Endothelial cell (in vitro differentiated cells): ENCODE measurements around the gene HOXD3. TPM values are rescaled to one million over a fixed set of nuclear protein-coding genes. Genes with fewer than 3 reads are reported as not detected.
A peak's percentile ranks its signal among the peaks of the same experiment; 100 is the strongest.

Source experiments
- DNase-seq: peaks from one replicate; pipeline ENCODE4 v3.0.0; 2021; ENCODE audit warnings: low spot score
- H3K27ac Mint-ChIP-seq: one replicate; pipeline ENCODE4 v1.8.0; 2021; ENCODE audit warnings: mixed read lengths, inconsistent platforms; ENCODE audit not compliant: unreplicated experiment
- H3K27me3 Mint-ChIP-seq: one replicate; pipeline ENCODE4 v1.8.0; 2021; ENCODE audit warnings: mild to moderate bottlenecking, moderate library complexity, mixed read lengths, inconsistent platforms; ENCODE audit not compliant: unreplicated experiment
- H3K36me3 Mint-ChIP-seq: one replicate; pipeline ENCODE4 v1.8.0; 2021; ENCODE audit warnings: mild to moderate bottlenecking, low read depth, mixed read lengths, inconsistent platforms; ENCODE audit not compliant: unreplicated experiment
- H3K4me1 Mint-ChIP-seq: one replicate; pipeline ENCODE4 v1.8.0; 2021; ENCODE audit warnings: mild to moderate bottlenecking, mixed read lengths, inconsistent platforms; ENCODE audit not compliant: unreplicated experiment
- H3K4me3 Mint-ChIP-seq: one replicate; pipeline ENCODE4 v1.8.0; 2021; ENCODE audit warnings: mild to moderate bottlenecking, mixed read lengths, inconsistent platforms; ENCODE audit not compliant: unreplicated experiment
- H3K9me3 Mint-ChIP-seq: one replicate; pipeline ENCODE4 v1.8.0; 2021; ENCODE audit warnings: mixed read lengths, inconsistent platforms; ENCODE audit not compliant: unreplicated experiment
- total RNA-seq: library from RNA; stranded (reverse); fragmentation: NEBNext Ultra II Directional; extraction: Animal tissue kit (Norgen Biotek cat#: 25700); gene quantifications from one replicate; pipeline ENCODE4 v1.2.1, GENCODE V29; 2021; ENCODE audit not compliant: unreplicated experiment
- TF ChIP-seq, protein P1 (sequence below): fragments of 200-600 bp; sonication (generic); IDR thresholded peaks from one replicate; pipeline ENCODE4 v1.5.0; 2021; ENCODE audit warnings: antibody characterized with exemption; ENCODE audit not compliant: unreplicated experiment

Gene HOXD3
- total RNA-seq, 1 donor from 2014 or later, result 4.1 TPM

DNA sequence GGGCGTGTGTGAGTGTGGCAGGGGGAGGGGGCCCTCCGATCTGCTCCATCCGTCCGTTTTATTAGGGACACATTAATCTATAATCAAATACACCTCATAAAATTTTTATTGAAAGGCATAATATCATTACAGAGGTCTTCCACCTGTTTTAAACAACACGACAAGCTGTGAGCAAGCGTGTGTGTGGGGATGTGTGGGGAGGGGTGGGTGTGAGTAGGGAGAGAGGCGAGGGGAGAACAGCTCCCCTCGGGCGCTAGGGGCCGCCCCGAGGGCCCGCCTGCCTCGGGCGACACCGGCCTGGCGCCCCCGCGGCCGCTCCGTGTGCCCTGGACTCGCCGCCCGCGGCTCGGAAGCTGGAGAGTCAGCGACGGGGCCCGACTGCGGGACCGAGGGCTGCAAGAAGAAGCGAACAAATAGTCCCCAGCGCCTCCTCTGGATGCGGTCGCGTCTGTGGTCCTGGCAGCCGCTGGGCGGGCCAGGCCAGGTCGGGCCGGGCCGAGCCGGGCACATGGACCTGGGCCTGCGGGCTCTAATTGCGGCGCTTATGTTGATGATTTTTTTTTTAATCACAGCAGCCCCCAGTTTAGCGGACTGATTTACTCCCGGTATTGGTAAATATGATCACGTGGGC, 34.9 kb upstream of the HOXD3 start:
- Mint-ChIP-seq H3K27ac (no peak overlapping the region), H3K27me3 (peaks cover 51% of the 10 kb centered on the region), H3K9me3 (no peaks in the 10 kb centered on the region), H3K4me1 (peaks cover 17% of the 10 kb centered on the region), H3K4me3 (peak overlapping the region; percentile 80), H3K36me3 (no peaks in the 10 kb centered on the region)
- TF ChIP-seq, protein P1, sequence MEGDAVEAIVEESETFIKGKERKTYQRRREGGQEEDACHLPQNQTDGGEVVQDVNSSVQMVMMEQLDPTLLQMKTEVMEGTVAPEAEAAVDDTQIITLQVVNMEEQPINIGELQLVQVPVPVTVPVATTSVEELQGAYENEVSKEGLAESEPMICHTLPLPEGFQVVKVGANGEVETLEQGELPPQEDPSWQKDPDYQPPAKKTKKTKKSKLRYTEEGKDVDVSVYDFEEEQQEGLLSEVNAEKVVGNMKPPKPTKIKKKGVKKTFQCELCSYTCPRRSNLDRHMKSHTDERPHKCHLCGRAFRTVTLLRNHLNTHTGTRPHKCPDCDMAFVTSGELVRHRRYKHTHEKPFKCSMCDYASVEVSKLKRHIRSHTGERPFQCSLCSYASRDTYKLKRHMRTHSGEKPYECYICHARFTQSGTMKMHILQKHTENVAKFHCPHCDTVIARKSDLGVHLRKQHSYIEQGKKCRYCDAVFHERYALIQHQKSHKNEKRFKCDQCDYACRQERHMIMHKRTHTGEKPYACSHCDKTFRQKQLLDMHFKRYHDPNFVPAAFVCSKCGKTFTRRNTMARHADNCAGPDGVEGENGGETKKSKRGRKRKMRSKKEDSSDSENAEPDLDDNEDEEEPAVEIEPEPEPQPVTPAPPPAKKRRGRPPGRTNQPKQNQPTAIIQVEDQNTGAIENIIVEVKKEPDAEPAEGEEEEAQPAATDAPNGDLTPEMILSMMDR, result no peak
- DNase-seq, result no peak

DNA sequence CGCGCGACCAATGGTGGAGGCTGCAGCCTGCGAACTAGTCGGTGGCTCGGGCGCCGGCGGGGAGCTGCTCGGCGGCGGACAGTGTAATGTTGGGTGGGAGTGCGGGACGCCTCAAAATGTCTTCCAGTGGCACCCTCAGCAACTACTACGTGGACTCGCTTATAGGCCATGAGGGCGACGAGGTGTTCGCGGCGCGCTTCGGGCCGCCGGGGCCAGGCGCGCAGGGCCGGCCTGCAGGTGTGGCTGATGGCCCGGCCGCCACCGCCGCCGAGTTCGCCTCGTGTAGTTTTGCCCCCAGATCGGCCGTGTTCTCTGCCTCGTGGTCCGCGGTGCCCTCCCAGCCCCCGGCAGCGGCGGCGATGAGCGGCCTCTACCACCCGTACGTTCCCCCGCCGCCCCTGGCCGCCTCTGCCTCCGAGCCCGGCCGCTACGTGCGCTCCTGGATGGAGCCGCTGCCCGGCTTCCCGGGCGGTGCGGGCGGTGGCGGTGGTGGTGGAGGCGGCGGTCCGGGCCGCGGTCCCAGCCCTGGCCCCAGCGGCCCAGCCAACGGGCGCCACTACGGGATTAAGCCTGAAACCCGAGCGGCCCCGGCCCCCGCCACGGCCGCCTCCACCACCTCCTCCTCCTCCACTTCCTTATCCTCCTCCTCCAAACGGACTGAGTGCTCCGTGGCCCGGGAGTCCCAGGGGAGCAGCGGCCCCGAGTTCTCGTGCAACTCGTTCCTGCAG, 34.3 kb upstream of the HOXD3 start, which contains the start of gene HOXD9:
Gene HOXD9 (plus strand): TSS at position 37 of the 728 bp plus-strand sequence. CDS start 50 bp downstream, at position 87.
- H3K27ac Mint-ChIP-seq, result no peak within 1 kb of the TSS
- peak; percentile 67 for DNase-seq
- peaks cover 51% of the 10 kb centered on the region for H3K27me3 Mint-ChIP-seq
- H3K4me1 Mint-ChIP-seq, result peaks cover 16% of the 10 kb centered on the region
- no peaks in the 10 kb centered on the region for H3K9me3 Mint-ChIP-seq
- TF ChIP-seq, protein P1, result no peak
- peak within 1 kb of the TSS; percentile 80 for H3K4me3 Mint-ChIP-seq
- no peaks in the 10 kb centered on the region for H3K36me3 Mint-ChIP-seq

DNA sequence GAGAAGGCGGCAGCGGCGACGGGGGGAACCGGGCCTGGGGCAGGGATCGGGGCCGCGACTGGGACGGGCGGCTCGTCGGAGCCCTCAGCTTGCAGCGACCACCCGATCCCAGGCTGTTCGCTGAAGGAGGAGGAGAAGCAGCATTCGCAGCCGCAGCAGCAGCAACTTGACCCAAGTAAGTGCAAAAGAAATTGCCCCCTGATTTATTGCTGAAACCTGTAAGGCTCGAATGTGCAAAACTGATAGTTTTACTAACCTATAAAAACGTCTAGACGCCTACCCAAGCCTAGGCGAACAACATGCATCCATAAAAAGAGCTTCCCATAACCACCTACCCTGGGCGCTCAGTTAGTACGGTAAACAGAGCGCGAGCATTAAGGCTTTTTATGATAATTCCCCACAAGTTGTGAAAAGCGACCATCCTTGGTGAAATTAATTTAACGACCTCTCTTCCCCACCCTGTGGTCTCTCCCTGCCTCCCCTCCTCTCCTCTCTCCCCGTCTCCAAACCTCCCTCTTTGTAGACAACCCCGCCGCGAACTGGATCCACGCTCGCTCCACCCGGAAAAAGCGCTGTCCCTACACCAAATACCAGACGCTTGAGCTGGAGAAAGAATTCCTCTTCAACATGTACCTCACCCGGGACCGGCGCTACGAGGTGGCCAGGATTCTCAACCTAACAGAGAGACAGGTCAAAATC, 33.5 kb upstream of the HOXD3 start:
- no peaks in the 10 kb centered on the region for H3K9me3 Mint-ChIP-seq
- peaks cover 51% of the 10 kb centered on the region for H3K27me3 Mint-ChIP-seq
- DNase-seq, result no peak
- peaks cover 22% of the 10 kb centered on the region for H3K4me1 Mint-ChIP-seq
- H3K4me3 Mint-ChIP-seq, result peak overlapping the region; percentile 76
- no peak overlapping the region for H3K27ac Mint-ChIP-seq
- TF ChIP-seq, protein P1, result no peak
- no peaks in the 10 kb centered on the region for H3K36me3 Mint-ChIP-seq

DNA sequence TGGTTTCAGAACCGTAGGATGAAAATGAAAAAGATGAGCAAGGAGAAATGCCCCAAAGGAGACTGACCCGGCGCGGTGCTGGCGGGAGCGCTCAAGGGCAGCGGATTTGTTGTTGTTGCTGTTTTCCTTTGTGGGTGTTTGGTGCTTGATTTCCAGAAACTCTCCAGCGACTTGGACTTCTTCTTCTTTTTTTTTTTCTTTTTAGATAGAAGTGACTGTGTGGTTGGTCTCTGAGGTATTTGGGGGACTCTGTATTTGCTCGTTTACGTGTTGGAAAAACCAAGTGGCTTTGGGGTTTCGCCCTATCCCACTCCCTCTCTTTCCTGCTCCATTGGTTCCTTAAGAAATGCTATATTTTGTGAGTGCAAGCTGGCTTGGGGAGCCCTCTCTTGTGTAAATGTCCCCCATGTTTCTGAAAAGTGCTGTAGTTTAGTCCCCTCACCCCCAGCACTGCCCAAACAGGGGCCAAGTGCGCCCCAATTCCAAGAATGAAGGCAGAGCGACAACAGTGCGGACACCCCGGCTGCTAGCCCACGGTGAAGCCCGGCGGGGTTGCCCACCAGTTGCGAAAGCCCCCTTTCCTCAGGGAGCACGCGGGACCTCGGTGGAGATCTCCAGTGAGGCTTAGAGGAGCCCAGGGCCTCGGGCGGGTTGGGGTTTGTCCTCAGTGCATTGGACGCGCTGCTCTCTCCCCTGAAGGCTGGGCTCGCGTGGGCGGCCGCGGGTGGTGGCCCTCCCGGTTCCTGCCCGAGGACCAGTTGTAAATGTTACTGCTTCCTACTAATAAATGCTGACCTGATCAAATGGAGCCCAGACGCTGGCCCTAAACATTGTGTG, 32.8 kb upstream of the HOXD3 start:
- H3K27me3 Mint-ChIP-seq, result peaks cover 49% of the 10 kb centered on the region
- H3K27ac Mint-ChIP-seq, result no peak overlapping the region
- no peaks in the 10 kb centered on the region for H3K9me3 Mint-ChIP-seq
- H3K4me3 Mint-ChIP-seq, result peak overlapping the region; percentile 76
- TF ChIP-seq, protein P1, result no peak
- peaks cover 24% of the 10 kb centered on the region for H3K4me1 Mint-ChIP-seq
- no peak for DNase-seq
- no peaks in the 10 kb centered on the region for H3K36me3 Mint-ChIP-seq
